GM19035 (cell line): ENCODE measurements around the gene GTF3C2.
"Not testable (repeated sequence)": the region's sequence is repeated elsewhere in the genome, so short reads cannot be mapped to it uniquely, and the experiment has no call there.

ENCODE experiments used
- ATAC-seq: cut with Tn5 transposase; IDR thresholded peaks from one replicate; pipeline ENCODE4 v1.9.1; 2021; ENCODE audit not compliant: unreplicated experiment

The GTF3C2 gene

GRCh38 chr2:27322301-27322765, 34.2 kb downstream of the GTF3C2 start:
- ATAC-seq: no peak

- ATAC-seq: no peak
Observed at GRCh38 chr2:27320958-27321543, 35.5 kb downstream of the GTF3C2 start.

- ATAC-seq: not testable (repeated sequence)
Observed at GRCh38 chr2:27319839-27320238, 36.7 kb downstream of the GTF3C2 start.

GRCh38 chr2:27316655-27317412, 39.7 kb downstream of the GTF3C2 start:
- ATAC-seq: no peak

- no peak for ATAC-seq
Observed at GRCh38 chr2:27315122-27315521, 41.4 kb downstream of the GTF3C2 start.

- no peak for ATAC-seq
Observed at GRCh38 chr2:27314709-27315108, 41.9 kb downstream of the GTF3C2 start.

- no peak for ATAC-seq
Observed at GRCh38 chr2:27313882-27314645, 42.5 kb downstream of the GTF3C2 start.

GRCh38 chr2:27312152-27312551, 44.4 kb downstream of the GTF3C2 start:
- ATAC-seq: no peak

GRCh38 chr2:27309651-27310050, 46.9 kb downstream of the GTF3C2 start:
- ATAC-seq: no peak

GRCh38 chr2:27308359-27308881, 48.1 kb downstream of the GTF3C2 start, which contains the start of gene UCN:
TSS of gene UCN (minus strand) at chr2:27308445. CDS start at chr2:27307895, 550 bp downstream.
- no peak for ATAC-seq

- no peak for ATAC-seq
Observed at GRCh38 chr2:27307545-27308358, 48.8 kb downstream of the GTF3C2 start.

- ATAC-seq: no peak
Observed at GRCh38 chr2:27307287-27307544, 49.3 kb downstream of the GTF3C2 start.

- ATAC-seq: no peak
Observed at GRCh38 chr2:27306573-27307286, 49.8 kb downstream of the GTF3C2 start.

- no peak for ATAC-seq
Observed at GRCh38 chr2:27306136-27306535, 50.4 kb downstream of the GTF3C2 start.

GRCh38 chr2:27305516-27305915, 51.0 kb downstream of the GTF3C2 start:
- no peak for ATAC-seq

GRCh38 chr2:27304488-27305240, 51.9 kb downstream of the GTF3C2 start:
- ATAC-seq: no peak

- ATAC-seq: no peak
Observed at GRCh38 chr2:27303093-27304025, 53.2 kb downstream of the GTF3C2 start.

- not testable (repeated sequence) for ATAC-seq
Observed at GRCh38 chr2:27300606-27301005, 56.0 kb downstream of the GTF3C2 start.
